Globus pallidus (tissue), 1 donor: Measurements from ENCODE around the gene CDH2.
A peak's percentile ranks its signal among the peaks of the same experiment; 100 is the strongest.

Source experiments
- DNase-seq: peaks from one replicate; pipeline ENCODE4 v3.0.0-alpha.2; 2015; ENCODE audit warnings: low spot score

The CDH2 gene

DNA sequence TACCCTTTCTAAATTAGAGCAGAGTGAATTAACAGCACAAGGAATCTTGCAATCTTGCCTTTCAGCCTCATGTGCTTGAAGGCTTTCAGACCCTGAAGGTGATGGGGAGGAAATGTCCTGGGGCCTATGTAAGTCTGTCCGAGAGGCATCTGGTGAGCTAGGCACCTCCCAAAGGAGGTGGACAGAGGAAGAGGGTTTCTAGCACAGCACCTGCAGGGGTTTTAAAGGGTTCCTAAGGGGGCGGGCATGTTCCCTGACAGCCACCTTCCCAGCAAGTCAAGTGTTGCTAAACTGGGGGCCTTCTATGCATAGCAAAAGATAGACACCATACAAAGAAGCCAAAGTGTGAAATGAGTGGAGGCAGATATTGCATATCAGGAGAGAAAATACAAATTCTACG, 88.5 kb downstream of the CDH2 start:
- no peak for DNase-seq

DNA sequence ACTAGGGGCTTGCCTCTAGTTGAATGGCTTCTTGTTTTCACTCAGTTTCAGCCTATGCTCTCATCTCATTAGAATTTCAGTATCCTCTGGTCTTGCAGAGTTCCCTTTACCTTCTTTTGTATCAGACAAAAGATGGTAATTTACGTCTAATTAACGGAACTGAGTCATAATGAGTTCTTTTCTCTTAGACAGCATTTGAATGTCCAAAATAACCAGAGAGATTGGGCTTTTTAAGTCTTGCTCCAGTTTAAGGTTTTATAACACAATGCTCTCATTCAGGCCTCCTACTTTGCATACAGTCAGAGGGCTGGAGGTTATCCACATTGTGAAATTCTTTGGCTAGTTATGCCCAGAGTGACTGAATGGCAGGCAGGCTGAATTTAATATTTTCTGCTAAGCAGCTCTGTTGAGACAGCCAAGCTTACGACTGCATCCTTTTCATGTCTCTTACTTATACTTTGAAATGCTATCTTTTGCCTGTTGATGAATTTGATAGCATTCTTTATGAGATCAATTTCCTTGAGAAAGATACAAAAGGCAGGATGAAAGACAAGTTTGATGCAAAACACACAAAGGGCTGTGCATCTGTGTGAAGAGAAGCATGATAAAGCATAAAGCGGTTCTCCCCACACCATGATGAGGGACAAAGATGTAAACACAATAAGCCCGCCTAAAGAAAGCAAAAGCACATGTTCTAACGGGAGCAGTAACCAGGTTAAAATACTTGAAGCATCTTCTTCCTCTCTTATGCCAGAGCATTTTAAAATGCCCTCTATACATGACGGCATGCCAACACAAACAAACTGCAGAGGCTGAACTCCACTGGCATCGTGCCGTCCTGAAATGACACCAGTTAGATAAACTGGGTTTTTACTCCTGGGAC, 90.0 kb downstream of the CDH2 start:
- DNase-seq: peak; percentile 94

DNA sequence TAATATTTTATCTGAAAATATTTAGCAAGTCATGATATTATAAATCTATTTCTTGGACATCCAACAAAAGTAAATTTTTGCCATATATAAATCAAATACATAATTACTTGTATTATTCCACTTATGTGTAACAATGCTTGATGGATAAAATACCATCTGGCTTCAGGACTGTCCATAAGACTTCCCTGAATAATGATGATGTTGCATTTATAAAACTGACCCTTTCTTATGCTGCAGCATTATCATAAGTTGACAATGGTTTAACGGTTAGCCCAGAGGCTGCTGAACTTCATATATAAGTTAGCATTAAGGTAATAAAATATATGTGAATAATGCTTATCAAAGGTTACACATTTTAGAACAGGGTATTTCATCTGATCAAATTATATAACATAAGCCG, 95.4 kb downstream of the CDH2 start:
- no peak for DNase-seq

DNA sequence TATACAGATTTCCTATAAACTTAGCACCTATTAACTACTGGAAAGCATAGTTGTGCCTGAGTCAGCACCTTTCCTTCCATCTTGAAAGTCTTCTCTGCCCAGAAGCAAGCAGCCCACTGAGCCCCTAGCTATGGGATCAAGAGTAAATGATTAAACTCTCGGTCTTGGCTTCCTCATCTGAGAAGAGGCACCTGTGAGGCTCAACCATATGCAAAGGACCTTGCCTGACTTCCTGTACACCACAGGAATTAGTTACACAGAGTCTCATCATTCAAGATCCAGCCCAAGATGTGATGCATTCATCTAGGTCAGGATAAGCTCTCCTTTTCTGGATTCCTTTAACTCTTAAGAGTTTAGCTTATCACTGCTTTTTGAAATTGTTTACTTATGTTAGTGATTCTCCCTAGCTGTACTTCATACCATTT, 96.0 kb downstream of the CDH2 start:
- DNase-seq: no peak

DNA sequence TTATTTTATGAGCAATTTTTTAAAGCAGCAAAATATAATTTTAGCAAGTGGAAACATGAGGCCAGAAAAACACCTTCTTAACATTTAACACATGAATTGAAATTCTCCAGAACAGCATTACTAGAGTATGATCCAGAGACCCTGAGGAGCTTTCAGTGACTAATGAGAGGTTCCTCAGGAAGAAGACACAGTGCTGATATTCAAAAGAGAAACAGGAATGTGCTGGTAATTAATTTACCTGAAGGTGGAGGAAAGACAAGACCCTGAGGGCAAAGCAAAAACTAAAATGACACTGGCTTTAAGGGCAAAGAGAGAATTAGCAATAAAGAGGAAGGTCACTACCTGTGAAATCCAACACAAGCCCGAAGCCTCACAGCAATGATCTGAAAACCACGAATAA, 97.0 kb downstream of the CDH2 start:
- no peak for DNase-seq

DNA sequence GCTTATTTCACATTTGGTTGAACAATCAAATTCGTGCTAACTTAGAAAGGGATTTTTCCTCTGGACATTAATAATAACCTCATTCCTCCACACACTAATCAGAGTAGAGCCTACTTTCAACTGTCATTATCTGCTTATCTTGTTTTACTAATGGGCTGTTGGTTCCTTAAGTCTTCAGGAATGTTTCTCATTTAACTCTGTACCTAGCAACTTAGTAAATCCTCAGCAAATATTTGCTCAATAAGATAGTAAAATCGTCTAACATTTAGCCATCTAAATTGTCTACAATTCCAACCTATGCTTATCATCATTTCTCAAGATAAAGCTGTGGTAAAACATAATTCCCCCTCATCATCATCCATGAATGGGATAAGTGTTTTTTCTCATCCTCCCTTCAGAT, 98.1 kb downstream of the CDH2 start:
- no peak for DNase-seq

DNA sequence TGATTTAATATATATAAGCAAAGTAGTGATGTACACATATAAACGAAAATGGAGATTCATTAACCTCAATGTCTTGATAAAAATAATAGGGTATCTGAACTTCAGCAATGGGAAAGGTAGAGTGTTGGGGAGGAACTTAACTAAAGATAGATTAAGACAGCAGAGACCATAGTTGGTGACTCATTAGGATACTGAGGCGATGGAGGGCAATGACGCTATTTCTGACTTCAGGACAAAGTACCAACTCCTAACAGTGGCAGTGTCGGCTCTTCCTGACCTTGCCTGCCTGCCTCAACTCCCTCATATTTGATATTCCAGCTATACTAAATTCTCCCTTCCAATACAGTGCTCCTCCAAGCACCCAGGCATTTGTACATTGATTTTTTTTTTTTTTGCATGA, 98.6 kb downstream of the CDH2 start:
- no peak for DNase-seq

DNA sequence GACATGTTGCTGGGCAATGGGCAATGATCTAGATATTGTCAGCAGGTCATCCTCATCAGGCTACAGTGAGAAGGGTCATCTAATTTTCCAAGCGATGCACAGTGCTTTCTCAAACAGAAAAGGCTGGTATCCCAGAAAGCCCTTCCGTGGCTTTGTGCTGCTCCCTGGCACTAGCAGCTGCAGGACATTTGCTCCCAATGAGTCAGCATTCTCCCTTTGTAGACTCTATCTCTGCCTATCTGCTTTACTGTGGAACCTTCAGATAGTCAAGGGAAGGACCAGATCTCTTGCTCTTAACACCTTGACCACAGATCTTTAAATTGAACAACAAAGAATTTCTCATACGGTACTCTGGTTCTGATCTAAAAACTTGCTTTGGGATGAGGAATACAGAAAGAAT, 101.4 kb downstream of the CDH2 start:
- peak; percentile 71 for DNase-seq

DNA sequence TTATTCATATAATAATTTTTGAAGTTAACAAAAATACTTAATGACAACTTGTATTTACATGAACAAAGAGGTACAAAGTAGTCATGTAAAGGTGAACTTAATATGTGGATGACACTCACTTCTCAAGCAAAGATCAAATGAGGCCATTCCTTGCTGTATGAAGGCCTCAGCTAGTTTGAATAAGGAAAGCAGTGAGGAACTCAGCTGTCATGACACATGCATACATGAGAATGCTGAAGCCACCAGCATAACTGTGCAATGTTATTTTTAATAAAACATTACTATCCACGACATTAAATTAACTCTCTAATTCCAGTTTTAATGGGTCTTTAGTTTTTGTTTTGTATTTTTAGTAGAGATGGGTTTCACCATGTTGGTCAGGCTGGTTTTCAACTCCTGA, 102.9 kb downstream of the CDH2 start:
- DNase-seq: no peak

DNA sequence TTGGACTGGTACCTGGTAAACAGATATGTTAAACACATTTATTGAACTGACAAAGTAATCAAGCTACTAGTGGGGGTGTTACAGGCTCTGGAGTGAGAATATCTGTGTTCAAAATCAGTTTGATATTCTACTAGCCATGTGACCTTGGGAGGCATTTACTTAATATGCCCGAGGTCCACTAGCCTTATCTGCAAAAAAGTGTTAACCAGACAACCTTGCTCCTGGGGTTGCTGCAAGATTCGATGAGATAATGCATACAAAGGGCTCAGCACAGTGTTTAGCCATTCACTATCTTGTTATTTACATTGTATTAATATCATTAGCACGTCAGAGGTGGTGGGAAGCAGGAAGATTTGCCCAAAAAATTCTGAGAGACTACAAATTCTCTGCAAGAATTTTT, 103.3 kb downstream of the CDH2 start:
- no peak for DNase-seq

DNA sequence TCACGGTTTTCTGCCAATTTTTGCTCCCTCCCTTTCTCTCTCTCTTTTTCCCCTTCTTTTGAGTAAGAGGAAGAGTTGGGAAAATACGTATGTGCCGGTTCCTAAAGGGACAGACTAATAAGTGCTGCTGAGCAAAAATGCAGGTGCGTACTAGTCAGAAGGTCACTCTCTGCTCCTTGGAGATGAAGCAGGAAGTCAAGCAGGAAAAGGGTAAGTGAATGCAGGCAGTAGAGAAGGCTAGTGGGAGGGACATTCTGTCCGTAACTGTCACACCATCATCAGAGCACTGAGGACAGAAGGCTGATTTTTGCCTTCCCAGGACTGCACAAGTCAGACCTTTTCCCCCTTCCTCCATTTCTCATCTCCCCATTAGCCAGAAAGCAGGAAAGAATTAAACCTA, 105.7 kb downstream of the CDH2 start:
- no peak for DNase-seq

DNA sequence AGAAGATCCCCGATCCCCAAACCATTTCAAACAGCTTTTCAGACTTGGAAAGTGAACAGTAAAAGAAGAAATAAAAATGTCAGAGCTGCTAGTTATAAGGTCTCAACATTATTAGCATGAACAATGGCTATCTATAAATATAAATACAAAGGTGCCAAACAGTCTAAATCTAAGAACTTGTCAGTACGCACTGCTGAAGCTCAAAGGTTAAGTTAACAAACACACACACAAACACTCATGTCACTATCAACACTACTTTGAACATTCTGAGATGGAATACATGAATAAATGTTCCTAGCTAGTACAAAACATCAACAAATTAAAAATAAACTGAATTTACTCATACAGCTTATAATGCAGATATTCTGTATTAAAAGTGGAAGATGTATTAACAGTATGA, 108.7 kb downstream of the CDH2 start:
- DNase-seq: no peak

DNA sequence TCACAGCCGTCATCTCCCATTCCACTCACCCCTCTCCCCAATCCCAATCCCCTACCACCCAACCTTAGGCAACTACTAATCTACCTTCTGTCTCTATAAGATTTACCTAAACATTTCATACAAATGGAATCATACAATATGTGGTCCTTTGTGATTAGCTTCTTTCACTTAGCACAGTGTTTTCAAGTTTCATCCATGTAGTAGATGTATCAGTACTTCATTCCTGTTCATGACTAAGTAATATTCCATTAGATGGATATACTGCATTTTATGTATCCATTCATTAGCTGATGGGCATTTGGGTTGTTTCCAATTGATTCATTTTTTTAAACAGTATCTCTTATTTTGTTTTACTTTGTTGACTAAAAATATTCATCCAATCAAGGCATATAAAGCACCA, 109.6 kb downstream of the CDH2 start:
- DNase-seq: no peak

DNA sequence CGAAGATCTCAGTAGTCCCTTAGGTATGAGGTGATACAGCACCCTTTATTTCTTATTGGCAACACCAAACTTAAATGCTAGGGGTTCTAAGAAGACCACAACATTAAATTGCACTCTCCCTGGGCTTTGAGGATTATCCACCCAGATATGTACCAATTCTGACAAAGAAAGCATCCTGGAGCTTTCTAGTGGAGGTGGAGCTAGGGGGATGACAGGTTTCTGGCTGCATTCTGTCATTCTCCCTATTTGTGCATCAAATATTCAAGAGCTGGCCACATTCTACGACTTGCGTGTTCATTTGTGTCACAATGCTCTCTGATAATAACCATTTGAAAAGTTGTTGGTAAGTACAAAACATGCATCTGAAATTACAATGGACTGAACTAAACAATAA, 111.1 kb downstream of the CDH2 start:
- no peak for DNase-seq

DNA sequence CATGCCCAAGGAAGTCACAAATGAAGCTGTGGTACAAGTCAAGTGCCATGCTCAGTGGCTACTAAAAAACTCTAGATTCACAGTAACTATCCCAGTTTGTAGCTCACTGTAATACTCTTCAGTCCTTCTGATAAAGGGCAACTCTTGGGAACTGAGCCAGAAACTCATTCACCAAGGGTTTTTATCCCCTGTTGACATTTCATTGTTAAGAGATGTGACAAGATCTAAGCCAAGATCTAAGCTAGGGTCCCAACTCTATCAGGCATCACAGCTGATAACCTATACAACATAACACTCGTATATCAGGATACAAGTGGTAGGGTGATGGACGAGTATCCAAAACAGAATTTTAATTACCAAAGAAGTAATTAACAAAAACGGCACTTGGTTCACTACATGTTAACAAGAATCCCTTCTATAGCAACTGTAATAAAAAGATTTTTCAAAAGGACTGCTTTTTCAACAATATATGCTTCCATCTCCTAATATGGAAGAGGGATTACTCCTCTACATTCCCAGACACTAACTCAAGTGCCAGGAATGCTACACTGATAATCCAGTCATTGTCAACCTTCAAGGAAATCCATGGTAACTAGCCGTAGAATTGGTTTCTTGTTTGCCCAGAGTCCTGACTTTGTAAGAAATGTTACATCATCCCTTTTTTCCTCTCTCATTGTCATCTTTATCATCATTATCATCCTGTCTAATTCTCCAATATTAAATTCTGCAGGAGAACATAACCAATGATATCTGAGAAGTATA, 111.7 kb downstream of the CDH2 start:
- no peak for DNase-seq

DNA sequence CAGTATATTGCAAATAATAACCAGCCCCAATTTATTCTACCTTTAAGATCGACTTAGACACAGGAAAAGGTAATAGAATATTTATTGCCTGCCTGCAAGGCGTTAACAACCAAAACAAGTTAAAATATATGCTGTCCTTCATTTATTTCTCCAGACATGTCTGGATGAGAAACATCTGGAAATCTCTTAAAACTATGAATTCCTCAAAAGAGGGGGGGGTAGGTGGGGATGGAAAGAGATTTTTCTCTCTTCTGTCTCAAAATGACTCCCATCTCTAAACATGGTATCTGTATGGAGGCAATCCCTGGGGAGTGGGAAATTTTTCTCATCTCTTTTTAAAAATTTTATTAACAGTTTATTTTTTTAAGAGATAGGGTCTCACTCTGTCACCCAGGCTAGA, 113.0 kb downstream of the CDH2 start:
- no peak for DNase-seq

DNA sequence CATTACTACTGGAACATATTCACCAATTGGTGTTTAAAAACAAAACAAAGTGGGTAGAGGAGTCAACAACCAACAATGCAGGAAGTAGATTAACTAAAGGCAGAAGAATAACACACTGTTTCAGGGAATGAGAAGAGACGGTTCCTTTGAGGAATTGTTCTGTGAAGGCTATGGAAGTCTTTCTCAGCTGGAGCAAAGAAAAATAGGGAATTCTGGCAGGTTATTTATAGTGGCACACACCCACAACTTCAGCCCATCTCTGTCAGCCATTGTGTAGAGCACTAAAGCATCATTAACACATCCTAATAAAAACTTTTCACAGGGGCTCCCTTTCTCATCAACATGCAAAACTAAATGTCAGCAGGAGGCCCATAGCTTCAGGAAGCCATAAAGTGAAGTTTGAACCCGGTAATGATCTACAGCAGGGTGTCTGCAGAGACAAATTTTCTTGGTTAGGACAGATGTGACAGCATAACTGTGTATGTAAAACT, 113.6 kb downstream of the CDH2 start:
- DNase-seq: no peak

DNA sequence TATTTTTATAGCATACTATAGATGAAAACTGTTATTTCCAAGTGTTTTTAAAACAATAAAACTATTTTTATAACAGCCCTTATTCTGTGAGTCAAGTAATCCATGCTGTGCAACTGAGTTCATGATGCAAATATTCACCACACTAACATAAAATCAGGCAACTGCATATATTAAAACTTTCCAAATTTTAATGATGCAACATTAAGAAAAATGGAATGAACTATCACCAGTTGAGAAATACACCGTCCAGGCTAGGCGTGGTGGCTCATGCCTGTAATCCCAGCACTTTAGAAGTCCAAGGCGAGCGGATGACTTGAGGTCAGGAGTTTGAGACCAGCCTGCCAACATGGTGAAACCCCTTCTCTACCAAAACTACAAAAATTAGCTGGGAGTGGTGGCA, 114.5 kb downstream of the CDH2 start:
- DNase-seq: no peak

DNA sequence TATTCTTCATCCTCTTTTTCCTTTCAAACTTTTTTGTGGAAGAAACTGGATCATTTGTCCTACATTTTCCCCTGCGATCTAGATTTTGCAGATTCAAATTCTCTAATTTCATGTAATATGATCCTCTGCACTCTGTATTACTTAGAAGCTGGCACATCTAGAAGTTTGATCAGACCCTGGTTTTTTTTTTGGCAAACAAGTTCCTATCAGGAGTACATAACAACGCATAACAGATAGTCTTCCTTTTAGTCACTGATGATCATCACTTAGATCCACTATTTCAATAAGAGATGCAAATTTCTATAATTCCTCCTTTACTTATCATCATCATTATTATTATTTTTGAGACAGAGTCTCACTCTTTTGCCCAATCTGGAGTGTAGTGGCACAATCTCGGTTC, 117.1 kb downstream of the CDH2 start:
- no peak for DNase-seq

DNA sequence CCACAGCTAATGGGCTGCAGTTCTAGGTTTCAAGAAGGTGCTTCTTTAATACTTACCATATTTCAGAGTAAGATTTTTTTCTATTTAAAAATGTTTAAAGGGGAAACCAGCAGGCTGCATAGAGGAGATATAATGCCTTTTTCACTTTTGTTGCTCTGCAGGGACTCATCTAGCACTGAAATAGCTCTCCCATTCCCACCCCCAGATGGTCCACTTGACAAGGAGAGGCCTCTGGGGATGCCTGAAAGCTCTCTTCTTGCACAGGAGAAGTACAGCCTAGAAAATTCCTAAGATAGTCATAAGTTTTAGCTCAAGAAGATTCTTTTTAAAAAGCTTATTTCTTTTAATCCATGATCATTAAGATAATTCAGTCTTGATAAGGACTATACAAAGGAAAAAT, 126.4 kb downstream of the CDH2 start:
- no peak for DNase-seq

DNA sequence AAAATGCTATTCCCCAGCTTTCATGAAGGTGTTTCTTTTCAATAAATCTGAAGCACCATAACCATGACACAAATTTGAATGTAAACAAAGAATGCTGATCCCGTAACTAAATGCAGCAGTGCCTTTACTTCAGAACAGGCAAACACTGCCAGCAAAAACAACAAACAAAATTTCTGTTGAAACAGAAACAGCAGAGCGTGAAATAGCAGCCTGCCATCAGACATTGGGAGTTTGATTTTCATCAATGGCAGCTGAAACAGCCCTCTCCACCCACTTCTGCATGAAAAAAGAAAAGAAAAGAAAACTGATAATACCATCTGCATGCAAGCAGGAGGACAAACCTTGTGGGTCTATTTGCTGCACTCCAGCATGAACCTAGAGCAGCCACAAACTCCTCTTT, 128.3 kb downstream of the CDH2 start:
- no peak for DNase-seq

DNA sequence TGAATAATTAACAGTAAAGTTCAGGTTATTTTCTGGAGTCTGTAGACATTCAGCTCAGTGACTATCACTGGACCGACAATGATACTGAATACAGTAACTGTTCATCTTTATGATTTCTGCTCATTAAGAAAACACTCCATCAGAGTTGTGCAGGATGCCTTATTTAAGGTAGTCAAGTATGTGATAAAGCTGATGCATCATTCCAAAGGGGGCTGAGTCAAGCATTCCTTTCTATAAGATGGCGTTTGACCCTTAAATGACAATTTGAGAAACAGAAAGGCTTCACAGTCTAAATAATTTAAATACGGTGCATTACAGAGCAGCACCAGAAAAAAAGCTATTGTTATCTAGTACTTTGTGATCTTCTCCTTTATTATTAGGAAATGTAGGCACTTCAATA, 131.1 kb downstream of the CDH2 start:
- DNase-seq: no peak

DNA sequence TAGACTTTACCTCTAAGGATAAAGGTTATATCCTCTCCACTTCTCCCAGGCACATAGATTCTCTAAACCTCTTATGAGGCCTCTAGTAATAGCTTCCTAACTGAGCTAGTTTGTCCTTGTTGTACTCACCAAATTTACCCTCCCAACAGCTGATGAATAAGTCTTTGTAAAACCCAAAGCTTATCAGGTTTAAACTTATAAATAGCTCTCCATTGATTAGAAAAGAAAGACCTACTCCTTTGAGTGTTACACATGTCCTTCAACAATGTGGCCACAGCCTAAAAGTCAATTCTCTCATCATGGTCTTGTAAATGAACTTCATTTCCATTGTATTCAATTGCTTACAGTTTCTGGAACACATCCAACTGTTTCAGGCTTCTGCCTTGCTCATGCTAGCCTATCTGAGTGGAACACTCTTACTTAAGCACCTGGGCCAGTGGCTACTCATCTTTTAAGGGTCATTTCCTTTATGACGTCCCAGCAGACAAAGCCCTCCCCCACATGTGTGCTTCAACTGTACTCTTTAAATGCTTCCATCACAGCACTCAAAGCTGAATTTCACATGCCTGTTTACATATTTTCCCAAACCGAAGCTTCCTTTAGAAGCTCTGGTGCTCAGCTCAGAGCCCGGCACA, 131.6 kb downstream of the CDH2 start:
- DNase-seq: peak; percentile 34
